Measurements from ENCODE around the gene BEND7.

DNA sequence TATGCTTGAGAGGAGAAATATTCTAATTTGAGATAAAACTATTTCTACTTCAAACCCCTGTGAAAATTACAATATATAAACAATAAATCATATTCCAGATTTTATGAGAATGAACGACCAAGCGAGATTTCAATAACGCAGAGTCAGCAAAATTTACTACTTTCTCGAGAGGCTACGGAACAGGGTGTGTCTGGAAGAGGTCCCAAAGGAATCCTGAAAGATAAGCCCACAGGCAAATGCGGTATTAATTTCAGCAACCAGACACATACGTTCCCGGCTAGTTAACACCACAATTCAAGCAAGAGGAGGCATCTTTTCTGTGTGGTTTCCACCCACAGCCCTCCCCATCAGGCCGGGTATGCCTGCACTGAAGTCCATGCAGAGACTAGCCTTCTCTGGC is 26.4 kb downstream of the BEND7 start:
- TF ChIP-seq POLR2A (IDR thresholded peaks at IDR 0.05) = no peak
- TF ChIP-seq, protein P1, sequence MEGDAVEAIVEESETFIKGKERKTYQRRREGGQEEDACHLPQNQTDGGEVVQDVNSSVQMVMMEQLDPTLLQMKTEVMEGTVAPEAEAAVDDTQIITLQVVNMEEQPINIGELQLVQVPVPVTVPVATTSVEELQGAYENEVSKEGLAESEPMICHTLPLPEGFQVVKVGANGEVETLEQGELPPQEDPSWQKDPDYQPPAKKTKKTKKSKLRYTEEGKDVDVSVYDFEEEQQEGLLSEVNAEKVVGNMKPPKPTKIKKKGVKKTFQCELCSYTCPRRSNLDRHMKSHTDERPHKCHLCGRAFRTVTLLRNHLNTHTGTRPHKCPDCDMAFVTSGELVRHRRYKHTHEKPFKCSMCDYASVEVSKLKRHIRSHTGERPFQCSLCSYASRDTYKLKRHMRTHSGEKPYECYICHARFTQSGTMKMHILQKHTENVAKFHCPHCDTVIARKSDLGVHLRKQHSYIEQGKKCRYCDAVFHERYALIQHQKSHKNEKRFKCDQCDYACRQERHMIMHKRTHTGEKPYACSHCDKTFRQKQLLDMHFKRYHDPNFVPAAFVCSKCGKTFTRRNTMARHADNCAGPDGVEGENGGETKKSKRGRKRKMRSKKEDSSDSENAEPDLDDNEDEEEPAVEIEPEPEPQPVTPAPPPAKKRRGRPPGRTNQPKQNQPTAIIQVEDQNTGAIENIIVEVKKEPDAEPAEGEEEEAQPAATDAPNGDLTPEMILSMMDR (IDR thresholded peaks at IDR 0.05) = no peak
